GM12878 (cell line): ENCODE measurements around the gene BFSP2. TPM values are rescaled to one million over a fixed set of nuclear protein-coding genes. Genes with fewer than 3 reads are reported as not detected.

ENCODE experiments used
- ATF7 ChIP-seq: fragments of 450-650 bp; IDR thresholded peaks from 2 replicates; pipeline ENCODE4 v1.6.1; 2016; ENCODE audit warnings: low read depth, mild to moderate bottlenecking
- BCL3 ChIP-seq: IDR thresholded peaks from 2 replicates; pipeline ENCODE4 v1.6.1; 2011; ENCODE audit warnings: borderline replicate concordance, low read depth, mild to moderate bottlenecking, moderate library complexity, low read length; ENCODE audit not compliant: insufficient read depth, poor library complexity, severe bottlenecking
- BRCA1 ChIP-seq: IDR thresholded peaks from 2 replicates; pipeline ENCODE4 v1.6.1; 2011; ENCODE audit warnings: low read depth, low read length, improper control_type of control experiment
- CHD1 ChIP-seq: IDR thresholded peaks from 2 replicates; pipeline ENCODE4 v1.6.1; 2012; ENCODE audit warnings: low read depth, low read length, improper control_type of control experiment
- ESRRA ChIP-seq: IDR thresholded peaks from 2 replicates; pipeline ENCODE4 v1.6.1; 2012; ENCODE audit warnings: mild to moderate bottlenecking, low read length, improper control_type of control experiment
- HDAC2 ChIP-seq: fragments of 200-600 bp; sonication (generic); IDR thresholded peaks from 2 replicates; pipeline ENCODE4 v1.6.1; 2017
- MEF2A ChIP-seq: IDR thresholded peaks from 2 replicates; pipeline ENCODE4 v1.6.1; 2011; ENCODE audit warnings: low read depth, mild to moderate bottlenecking, low read length, moderate library complexity; ENCODE audit not compliant: insufficient read depth
- MXI1 ChIP-seq: fragments of 150-350 bp; IDR thresholded peaks from 2 replicates; pipeline ENCODE4 v1.6.1; 2011; ENCODE audit warnings: low read depth, mild to moderate bottlenecking, inconsistent platforms, low read length, improper control_type of control experiment
- NBN ChIP-seq: fragments of 450-650 bp; IDR thresholded peaks from 2 replicates; pipeline ENCODE4 v1.6.1; 2016
- YY1 ChIP-seq: IDR thresholded peaks from 2 replicates; pipeline ENCODE4 v1.6.1; 2011; ENCODE audit warnings: low read depth, mild to moderate bottlenecking, low read length
- ZBTB4 ChIP-seq: fragments of 450-650 bp; formaldehyde crosslinking; IDR thresholded peaks from 2 replicates; pipeline ENCODE4 v1.4.0; 2022; ENCODE audit warnings: mild to moderate bottlenecking, moderate library complexity
- ZNF274 ChIP-seq: IDR thresholded peaks from one replicate; pipeline ENCODE4 v1.8.0; 2011; ENCODE audit not compliant: insufficient read length, insufficient read depth
- ZNF592 ChIP-seq: fragments of 450-650 bp; IDR thresholded peaks from 2 replicates; pipeline ENCODE4 v1.6.1; 2017; ENCODE audit warnings: mild to moderate bottlenecking, moderate library complexity
- polyA plus RNA-seq, 11 experiments: library from polyadenylated mRNA; depleted of rRNA in 4 of 11; unstranded in 6 of 11; stranded (reverse) in 5 of 11; fragments of >200 nt; fragmentation: Nextera tagmentation in 4 of 11; fragmentation: Illumina TruSeq in 1 of 11; extraction: Ambion mirVana in 4 of 11; extraction: Trizol in 1 of 11; gene quantifications; 1 replicate in 1 of 11; 2 replicates in 10 of 11; pipeline versions ENCODE4 v1.2.1 to v1.2.3, GENCODE V29; 2011 to 2016; ENCODE audit warnings: inconsistent platforms in 2 of 11, missing spikeins in 2 of 11, low read depth in 1 of 11
- total RNA-seq, 4 experiments: library from RNA; depleted of rRNA in 3 of 4; stranded (reverse); fragments of >200 nt in 3 of 4; fragmentation: Illumina TruSeq in 1 of 4; extraction: Trizol in 1 of 4; gene quantifications; 2 replicates each; pipeline versions ENCODE4 v1.2.1 to v1.2.3, GENCODE V29; 2013 to 2021
- TF ChIP-seq, protein P1 (sequence below): IDR thresholded peaks from 2 replicates; pipeline ENCODE4 v1.6.1; 2012; ENCODE audit warnings: mild to moderate bottlenecking, low read depth, low read length

The BFSP2 gene
- total and polyA plus RNA-seq, 10 of the 15 experiments (the other 5 are each of a cell fraction or from before 2014, with no cell fraction given) = 1.5 to 20.4 (median 7.3) TPM

- TF ChIP-seq ZBTB4 (CRISPR knock-in tag) (no peak), ZNF592 (no peak), BCL3 (peak; percentile 80), BRCA1 (no peak), MEF2A (peak; percentile 93), MXI1 (peak; percentile 37; the same call in 1 of the 2 replicates), ZNF274 (no peak), YY1 (no peak), NBN (peak; percentile 75), ATF7 (peak; percentile 43), ESRRA (peak; percentile 52; the same call in 1 of the 2 replicates), CHD1 (no peak), HDAC2 (no peak)
- TF ChIP-seq, protein P1, sequence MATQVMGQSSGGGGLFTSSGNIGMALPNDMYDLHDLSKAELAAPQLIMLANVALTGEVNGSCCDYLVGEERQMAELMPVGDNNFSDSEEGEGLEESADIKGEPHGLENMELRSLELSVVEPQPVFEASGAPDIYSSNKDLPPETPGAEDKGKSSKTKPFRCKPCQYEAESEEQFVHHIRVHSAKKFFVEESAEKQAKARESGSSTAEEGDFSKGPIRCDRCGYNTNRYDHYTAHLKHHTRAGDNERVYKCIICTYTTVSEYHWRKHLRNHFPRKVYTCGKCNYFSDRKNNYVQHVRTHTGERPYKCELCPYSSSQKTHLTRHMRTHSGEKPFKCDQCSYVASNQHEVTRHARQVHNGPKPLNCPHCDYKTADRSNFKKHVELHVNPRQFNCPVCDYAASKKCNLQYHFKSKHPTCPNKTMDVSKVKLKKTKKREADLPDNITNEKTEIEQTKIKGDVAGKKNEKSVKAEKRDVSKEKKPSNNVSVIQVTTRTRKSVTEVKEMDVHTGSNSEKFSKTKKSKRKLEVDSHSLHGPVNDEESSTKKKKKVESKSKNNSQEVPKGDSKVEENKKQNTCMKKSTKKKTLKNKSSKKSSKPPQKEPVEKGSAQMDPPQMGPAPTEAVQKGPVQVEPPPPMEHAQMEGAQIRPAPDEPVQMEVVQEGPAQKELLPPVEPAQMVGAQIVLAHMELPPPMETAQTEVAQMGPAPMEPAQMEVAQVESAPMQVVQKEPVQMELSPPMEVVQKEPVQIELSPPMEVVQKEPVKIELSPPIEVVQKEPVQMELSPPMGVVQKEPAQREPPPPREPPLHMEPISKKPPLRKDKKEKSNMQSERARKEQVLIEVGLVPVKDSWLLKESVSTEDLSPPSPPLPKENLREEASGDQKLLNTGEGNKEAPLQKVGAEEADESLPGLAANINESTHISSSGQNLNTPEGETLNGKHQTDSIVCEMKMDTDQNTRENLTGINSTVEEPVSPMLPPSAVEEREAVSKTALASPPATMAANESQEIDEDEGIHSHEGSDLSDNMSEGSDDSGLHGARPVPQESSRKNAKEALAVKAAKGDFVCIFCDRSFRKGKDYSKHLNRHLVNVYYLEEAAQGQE = no peak
Observed at GRCh38 chr3:133475245-133476010, 75.6 kb downstream of the BFSP2 start (continued).
